GM12892 (cell line): ENCODE measurements around the gene PTGES3.

Experiments
- POLR2A ChIP-seq: IDR thresholded peaks from 2 replicates; pipeline ENCODE4 v1.6.1; 2011; ENCODE audit warnings: low read depth, low read length, control low read depth
- POLR2AphosphoS5 ChIP-seq: IDR thresholded peaks from 2 replicates; pipeline ENCODE4 v1.6.1; 2011; ENCODE audit warnings: low read depth, low read length, control low read depth
- TAF1 ChIP-seq: IDR thresholded peaks from 2 replicates; pipeline ENCODE4 v1.6.1; 2011; ENCODE audit warnings: low read depth, mild to moderate bottlenecking, control low read depth, low read length, borderline replicate concordance

DNA sequence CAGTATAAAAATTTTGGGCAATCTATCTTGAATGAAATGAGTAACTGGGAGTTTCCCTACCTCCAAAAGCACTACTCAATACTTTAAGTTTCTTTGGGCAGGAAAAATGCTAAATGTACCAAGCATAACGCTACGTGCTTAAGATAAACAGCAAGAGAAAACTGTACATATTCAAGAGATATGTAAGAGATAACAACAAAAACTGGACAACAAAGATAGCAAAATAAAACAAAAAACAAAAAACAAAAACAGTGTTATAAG, 20.0 kb downstream of the PTGES3 start:
- TF ChIP-seq POLR2AphosphoS5 = no peak
- no peak for TF ChIP-seq POLR2A
- TF ChIP-seq TAF1 = no peak
